ENCODE results near the gene LGSN. TPM values are rescaled to one million over a fixed set of nuclear protein-coding genes. Genes with fewer than 3 reads are reported as not detected.
A peak's percentile ranks its signal among the peaks of the same experiment; 100 is the strongest.

Gene LGSN
- total and polyA plus RNA-seq, 2 donors from 2014 or later = 0.19 to 0.26 TPM

GRCh38 chr6:63313111-63313510 is 6.7 kb downstream of the LGSN start:
- no peak overlapping the region for H3K9ac ChIP-seq (ENCODE audit: low read length in 3 of 3)
- H3K4me1 ChIP-seq (ENCODE audit: control insufficient read depth in 2 of 3, insufficient read depth in 2 of 3, low read depth in 1 of 3, low read length in 3 of 3) = no peaks in the 10 kb centered on the region
- H3K27ac ChIP-seq (ENCODE audit: low read depth in 2 of 2, low read length in 2 of 2) = no peak overlapping the region
- no peak for FAIRE-seq
- H3K9me3 ChIP-seq (ENCODE audit: control insufficient read depth in 2 of 3, insufficient read depth in 1 of 3, low read length in 3 of 3) = no peaks in the 10 kb centered on the region
- no peaks in the 10 kb centered on the region for H3K27me3 ChIP-seq (ENCODE audit: control insufficient read depth, insufficient read depth, low read length)
- H3K4me3 ChIP-seq (ENCODE audit: low read length in 3 of 3) = no peak overlapping the region
- DNase-seq = no peak
- no peaks in the 10 kb centered on the region for H3K36me3 ChIP-seq (ENCODE audit: control insufficient read depth in 2 of 3, insufficient read depth in 3 of 3, low read length in 3 of 3)
- no peak for TF ChIP-seq CTCF (IDR thresholded peaks at IDR 0.05; ENCODE audit: borderline replicate concordance, extremely low read depth, insufficient read depth)
- intact Hi-C loops (cut with DNase I) = no loop called here

- DNase-seq (peak in 2 of 5 donors; percentile 18 to 43), FAIRE-seq (no peak)
- Histone ChIP-seq H3K9ac (ENCODE audit: low read length in 3 of 3) (no peak overlapping the region), H3K27me3 (ENCODE audit: control insufficient read depth, insufficient read depth, low read length) (no peaks in the 10 kb centered on the region), H3K9me3 (ENCODE audit: control insufficient read depth in 2 of 3, insufficient read depth in 1 of 3, low read length in 3 of 3) (no peaks in the 10 kb centered on the region), H3K36me3 (ENCODE audit: control insufficient read depth in 2 of 3, insufficient read depth in 3 of 3, low read length in 3 of 3) (no peaks in the 10 kb centered on the region), H3K27ac (ENCODE audit: low read depth in 2 of 2, low read length in 2 of 2) (no peak overlapping the region), H3K4me3 (ENCODE audit: low read length in 3 of 3) (peak overlapping the region in 2 of 3 donors; percentile 13 to 45), H3K4me1 (ENCODE audit: control insufficient read depth in 2 of 3, insufficient read depth in 2 of 3, low read depth in 1 of 3, low read length in 3 of 3) (no peaks in the 10 kb centered on the region)
- intact Hi-C loops (cut with DNase I) = no loop called here
- TF ChIP-seq CTCF (IDR thresholded peaks at IDR 0.05; ENCODE audit: borderline replicate concordance, extremely low read depth, insufficient read depth) = peak; percentile 29
Observed at GRCh38 chr6:63307581-63308246, 12.1 kb downstream of the LGSN start.

GRCh38 chr6:63306420-63306819 is 13.4 kb downstream of the LGSN start:
- no peak for FAIRE-seq

More at GRCh38 chr6:63306420-63306819, 13.4 kb downstream of the LGSN start:
- no peaks in the 10 kb centered on the region for H3K27me3 ChIP-seq (ENCODE audit: control insufficient read depth, insufficient read depth, low read length)
- TF ChIP-seq CTCF (IDR thresholded peaks at IDR 0.05; ENCODE audit: borderline replicate concordance, extremely low read depth, insufficient read depth) = no peak
- no peaks in the 10 kb centered on the region for H3K36me3 ChIP-seq (ENCODE audit: control insufficient read depth in 2 of 3, insufficient read depth in 3 of 3, low read length in 3 of 3)
- no peaks in the 10 kb centered on the region for H3K9me3 ChIP-seq (ENCODE audit: control insufficient read depth in 2 of 3, insufficient read depth in 1 of 3, low read length in 3 of 3)
- no peak overlapping the region for H3K4me3 ChIP-seq (ENCODE audit: low read length in 3 of 3)
- H3K9ac ChIP-seq (ENCODE audit: low read length in 3 of 3) = no peak overlapping the region
- no peak for DNase-seq
- intact Hi-C loops (cut with DNase I) = no loop called here
- H3K27ac ChIP-seq (ENCODE audit: low read depth in 2 of 2, low read length in 2 of 2) = no peak overlapping the region
- no peaks in the 10 kb centered on the region for H3K4me1 ChIP-seq (ENCODE audit: control insufficient read depth in 2 of 3, insufficient read depth in 2 of 3, low read depth in 1 of 3, low read length in 3 of 3)
